ELR (cell line): ENCODE results near the gene ATP6V0C.
"Not testable (repeated sequence)": the region's sequence is repeated elsewhere in the genome, so short reads cannot be mapped to it uniquely, and the experiment has no call there.

Experiments
- DNase-seq: peaks from one replicate; pipeline ENCODE4 v3.0.0-alpha.2; 2015; ENCODE audit warnings: low read depth

The ATP6V0C gene

DNA sequence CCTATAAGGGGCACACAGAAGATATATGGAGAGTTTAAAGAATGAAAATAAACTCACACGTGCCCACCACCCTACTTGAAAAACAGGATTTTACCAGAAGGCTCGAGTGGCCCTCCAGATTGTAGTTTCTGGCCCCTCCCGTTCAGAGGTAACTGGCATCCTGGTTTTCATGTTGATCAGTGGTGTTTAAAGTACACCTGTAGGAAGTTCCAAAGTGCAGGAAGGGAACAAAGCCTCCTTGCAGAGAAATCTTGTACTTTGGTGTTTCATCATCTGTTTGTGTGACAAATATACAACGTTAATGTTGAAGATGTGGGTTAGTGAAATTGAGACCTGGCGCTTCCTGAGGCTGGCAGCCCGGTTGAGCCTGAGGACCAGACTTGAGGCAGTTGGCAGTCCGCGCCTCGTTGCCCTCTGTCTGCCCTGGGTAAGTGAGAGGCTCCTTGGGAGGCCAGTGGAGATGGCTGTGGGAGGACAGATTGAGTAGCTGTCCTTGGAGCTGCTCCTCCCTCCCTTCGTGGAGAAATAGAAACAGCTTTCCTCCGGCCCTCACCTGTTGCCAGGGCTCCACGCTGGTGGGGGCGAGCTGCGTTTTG lies 36.6 kb downstream of the ATP6V0C start:
- not testable (repeated sequence) for DNase-seq

DNA sequence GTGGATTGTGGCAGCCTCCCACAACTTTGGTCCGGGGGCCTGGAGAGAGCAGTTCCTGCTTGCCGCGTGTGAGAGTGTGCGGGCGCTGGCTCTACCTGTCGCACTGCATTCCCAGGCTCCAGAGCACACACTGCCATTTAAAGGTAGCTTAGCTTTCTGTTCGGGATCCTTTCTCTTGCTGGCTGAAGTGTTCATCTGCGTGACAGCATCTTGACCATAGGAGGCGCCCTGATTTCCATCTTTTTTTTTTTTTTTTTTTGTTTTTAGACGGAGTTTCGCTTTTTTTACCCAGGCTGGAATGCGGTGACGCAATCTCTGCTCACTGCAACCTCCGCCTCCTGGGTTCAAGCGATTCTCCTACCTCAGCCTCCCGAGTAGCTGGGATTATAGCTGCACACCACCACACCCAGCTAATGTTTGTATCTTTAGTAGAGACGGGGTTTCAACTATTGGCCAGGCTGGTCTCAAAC lies 37.7 kb downstream of the ATP6V0C start:
- DNase-seq = not testable (repeated sequence)

DNA sequence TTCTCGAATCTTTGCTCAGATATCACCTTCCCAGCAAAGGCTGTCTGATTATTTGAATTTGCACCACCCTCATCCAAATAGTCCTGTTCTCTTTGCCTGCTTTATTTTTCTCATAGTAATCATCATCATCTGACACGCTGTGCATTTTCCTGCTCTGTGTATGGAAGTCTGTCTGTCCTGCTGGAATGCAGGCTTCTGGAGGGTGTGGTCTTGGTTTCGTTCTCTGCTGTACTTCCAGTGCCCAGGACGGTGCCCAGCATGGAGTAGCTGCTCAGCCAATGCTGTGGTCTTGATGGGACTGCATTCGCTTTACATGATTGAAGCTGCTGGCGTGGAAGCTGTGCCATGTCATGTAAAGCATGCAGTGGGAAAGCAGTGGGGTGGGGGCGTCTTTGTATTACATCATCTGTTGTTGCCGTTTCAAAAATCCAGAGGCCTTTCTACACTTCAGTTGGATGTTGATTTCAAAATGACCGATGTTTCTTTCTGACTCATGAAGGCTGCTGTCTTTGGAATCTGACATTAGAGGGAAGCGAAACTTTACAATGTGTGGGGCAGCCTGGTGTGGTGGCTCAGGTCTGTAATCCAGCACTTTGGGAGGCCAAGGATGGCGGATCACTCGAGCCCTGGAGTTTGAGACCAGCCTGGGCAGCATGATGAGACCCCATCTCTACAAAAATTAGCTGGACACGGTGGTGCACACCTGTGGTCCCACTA lies 41.1 kb downstream of the ATP6V0C start:
- DNase-seq = not testable (repeated sequence)

DNA sequence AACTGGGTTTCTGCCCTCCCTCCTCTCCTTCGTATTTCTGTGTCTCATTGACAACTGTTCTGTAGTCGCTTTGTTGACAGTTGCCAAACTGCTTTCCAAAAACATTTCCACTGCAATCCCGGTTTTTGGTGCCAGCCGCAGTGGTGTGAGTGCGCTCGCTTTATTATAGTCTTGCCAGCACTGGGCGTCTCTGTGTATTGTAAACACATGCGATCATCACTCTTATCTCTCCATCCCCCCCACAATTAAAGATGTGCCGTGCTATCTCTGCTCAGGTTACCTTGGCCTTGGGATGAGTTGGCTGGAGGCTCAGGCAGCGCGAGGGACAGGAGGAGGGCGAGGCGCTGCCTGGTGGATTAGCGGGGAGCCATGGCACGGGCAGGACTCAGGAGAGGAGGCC lies 43.4 kb downstream of the ATP6V0C start:
- not testable (repeated sequence) for DNase-seq

DNA sequence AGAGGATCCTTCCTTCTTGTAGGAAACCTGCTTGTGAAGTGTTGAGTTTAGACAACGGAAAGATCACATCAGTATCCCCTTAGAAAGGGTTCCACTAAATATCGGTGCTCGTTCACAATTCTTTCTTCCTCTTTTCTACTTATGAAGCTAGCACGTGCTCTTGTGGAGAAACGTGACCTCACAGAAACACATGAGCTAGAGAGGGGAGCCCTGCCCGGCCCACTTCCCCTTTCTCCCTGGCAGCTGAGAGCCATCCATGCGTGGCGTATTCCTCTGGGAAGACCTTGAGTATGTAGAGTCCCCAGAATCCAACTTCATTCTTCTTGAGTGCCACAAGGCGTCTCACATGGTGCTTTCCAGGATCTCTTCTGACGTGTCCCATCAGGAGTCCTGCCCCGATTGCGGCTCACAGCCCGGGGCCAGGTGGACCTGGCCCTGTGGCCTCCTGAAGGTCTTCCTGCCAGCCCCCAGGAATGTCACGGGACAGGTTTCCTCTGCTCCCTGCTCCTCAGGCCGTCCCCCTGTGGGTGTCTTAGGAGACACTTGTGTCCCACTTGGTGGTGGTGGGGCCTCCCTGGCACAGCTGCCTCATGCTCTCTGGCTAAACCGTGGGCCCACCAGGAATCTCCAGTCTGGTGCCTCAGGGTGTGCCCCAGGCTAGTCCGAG lies 46.5 kb downstream of the ATP6V0C start:
- DNase-seq = not testable (repeated sequence)

DNA sequence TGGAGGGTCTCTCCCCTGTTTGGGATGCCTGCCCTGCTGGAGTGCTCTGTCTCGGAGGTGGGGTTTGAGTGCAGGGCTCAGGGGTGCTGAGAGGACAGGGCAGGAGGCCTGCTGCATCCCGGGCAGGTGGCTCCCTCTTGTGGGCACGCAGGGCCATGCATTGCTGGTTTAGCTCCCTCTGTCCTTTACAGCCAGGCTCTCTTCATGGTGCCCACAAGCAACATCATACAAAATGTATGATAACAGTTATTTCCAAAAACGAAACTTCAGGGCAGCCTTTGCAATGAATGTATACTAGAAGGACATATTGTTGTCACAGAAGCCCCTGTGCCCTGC lies 47.0 kb downstream of the ATP6V0C start:
- DNase-seq = not testable (repeated sequence)

DNA sequence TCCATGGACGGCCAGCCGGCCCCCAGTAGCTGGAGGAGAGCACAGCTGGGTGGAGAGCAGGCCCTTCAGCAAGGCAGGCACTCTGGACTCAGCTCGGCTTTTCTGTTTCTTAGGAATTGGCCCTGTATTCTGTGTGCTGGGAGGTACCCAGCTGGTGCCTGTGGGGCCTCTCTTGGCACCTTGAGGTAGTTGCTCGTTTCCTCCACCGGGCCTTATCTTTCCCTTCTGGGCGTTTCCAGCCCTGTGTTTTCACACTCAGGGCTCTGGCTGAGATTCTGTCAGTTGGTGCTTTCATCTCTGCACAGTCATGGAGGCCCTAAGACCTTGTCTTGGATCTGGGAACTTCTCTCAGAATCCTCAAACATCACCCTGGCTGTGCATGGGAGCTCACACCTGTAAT lies 53.8 kb downstream of the ATP6V0C start:
- not testable (repeated sequence) for DNase-seq

DNA sequence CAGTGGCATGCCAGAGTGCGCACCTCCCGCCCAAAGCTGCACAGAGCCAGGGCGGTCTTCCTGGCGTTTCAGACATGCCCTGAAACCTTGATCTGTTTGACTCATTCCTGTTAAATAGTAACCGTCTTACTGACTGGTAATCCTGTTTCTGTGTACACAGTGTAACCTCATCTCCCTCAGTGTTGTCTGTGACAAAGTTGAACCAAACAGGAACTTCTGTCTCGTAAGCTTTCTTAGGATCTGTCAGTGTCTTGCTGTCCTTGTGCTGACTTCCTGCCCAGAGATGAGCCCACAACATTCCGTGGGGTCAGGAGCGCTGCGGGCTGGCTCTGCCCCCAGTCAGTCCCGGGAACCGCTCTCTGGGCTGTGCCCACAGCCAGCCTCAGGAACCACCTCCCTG lies 54.8 kb downstream of the ATP6V0C start:
- DNase-seq = not testable (repeated sequence)
